ENCODE results near the gene SSBP3. TPM values are rescaled to one million over a fixed set of nuclear protein-coding genes. Genes with fewer than 3 reads are reported as not detected.

Gene SSBP3
- total RNA-seq, 1 experiment from 2014 or later: 15.0 TPM

DNA sequence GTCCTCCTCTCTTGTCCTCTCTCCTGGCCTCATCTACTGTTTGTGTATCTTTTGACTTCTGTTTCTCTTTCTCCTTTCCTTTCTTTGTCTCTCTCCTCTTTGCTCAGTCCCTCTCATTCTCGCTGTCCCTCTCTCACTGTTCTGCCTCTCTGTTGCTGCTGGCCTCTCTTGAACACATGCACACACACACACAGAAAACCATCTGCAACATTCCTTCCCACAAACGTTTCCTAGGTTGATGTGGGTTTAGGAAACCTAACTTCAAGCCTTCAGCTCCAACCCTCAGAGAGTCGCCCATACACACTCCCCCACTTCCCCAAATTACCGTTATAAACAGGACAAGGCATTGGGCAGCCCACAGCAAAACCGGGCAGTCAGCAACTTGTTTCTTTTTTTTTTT lies 10.9 kb upstream of the SSBP3 start:
- Histone ChIP-seq H3K9ac (ENCODE audit: low read length) (no peak overlapping the region), H3K27ac (ENCODE audit: low read length) (no peak overlapping the region), H3K27me3 (ENCODE audit: low read length) (no peaks in the 10 kb centered on the region), H3K36me3 (ENCODE audit: low read depth, low read length) (no peaks in the 10 kb centered on the region), H3K4me2 (ENCODE audit: low read length) (no peak overlapping the region), H3K4me3 (ENCODE audit: low read length) (no peak overlapping the region), H3K9me3 (ENCODE audit: low read length) (no peaks in the 10 kb centered on the region), H3K79me2 (ENCODE audit: low read length) (no peaks in the 10 kb centered on the region), H3K4me1 (ENCODE audit: insufficient read depth, low read length) (peaks cover 10% of the 10 kb centered on the region), H2AFZ (ENCODE audit: low read length) (no peak overlapping the region), H4K20me1 (ENCODE audit: low read length) (no peaks in the 10 kb centered on the region), H3K9me2 (replicated peaks; ENCODE audit: low read length) (no peaks in the 10 kb centered on the region), H3F3A (ENCODE audit: low read length, unreplicated experiment) (no peaks in the 10 kb centered on the region)
- POLR2A ChIA-PET (ENCODE audit: unreplicated experiment): no interaction called here
- intact Hi-C loops (cut with micrococcal nuclease): no loop called here
- BruUV-seq (replicated peaks): no TSS peak
- CTCF ChIA-PET: no interaction called here
- no peak for ATAC-seq
- no peak for DNase-seq
- TF ChIP-seq EZH2phosphoT487 (IDR thresholded peaks at IDR 0.05; ENCODE audit: borderline replicate concordance, low read length): no peak
- TF ChIP-seq CTCF (conservative IDR thresholded peaks at IDR 0.05; ENCODE audit: low read depth, low read length): no peak
- TF ChIP-seq EZH2 (IDR thresholded peaks at IDR 0.05; ENCODE audit: low read length, unreplicated experiment): no peak

DNA sequence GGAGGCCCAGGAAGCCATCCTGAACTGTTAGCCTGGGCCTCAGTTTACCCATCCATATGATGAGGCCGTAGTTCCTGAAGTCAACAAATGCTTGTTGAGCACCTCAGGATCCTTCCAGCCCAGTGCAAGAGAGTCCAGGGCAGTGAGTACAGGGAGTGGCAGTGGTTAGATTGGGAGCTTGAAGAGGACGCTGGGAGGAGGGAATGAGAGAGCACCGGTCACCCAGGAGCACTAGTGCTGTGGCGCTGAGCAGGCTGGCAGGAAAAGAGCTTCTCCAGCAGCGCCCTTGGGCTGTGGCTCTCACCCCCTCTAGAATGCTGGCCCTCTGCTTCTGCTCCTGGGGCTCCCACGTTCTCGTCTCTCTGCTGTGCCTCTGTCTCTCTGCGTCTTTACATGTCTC lies 10.2 kb upstream of the SSBP3 start:
- no peak for ATAC-seq
- Histone ChIP-seq H3K4me3 (ENCODE audit: low read length) (no peak overlapping the region), H3K27me3 (ENCODE audit: low read length) (no peaks in the 10 kb centered on the region), H4K20me1 (ENCODE audit: low read length) (no peaks in the 10 kb centered on the region), H3F3A (ENCODE audit: low read length, unreplicated experiment) (no peaks in the 10 kb centered on the region), H3K4me1 (ENCODE audit: insufficient read depth, low read length) (peaks cover 9% of the 10 kb centered on the region), H3K4me2 (ENCODE audit: low read length) (no peak overlapping the region), H3K27ac (ENCODE audit: low read length) (no peak overlapping the region), H2AFZ (ENCODE audit: low read length) (no peak overlapping the region), H3K79me2 (ENCODE audit: low read length) (no peaks in the 10 kb centered on the region), H3K9ac (ENCODE audit: low read length) (no peak overlapping the region), H3K9me3 (ENCODE audit: low read length) (no peaks in the 10 kb centered on the region), H3K36me3 (ENCODE audit: low read depth, low read length) (no peaks in the 10 kb centered on the region), H3K9me2 (replicated peaks; ENCODE audit: low read length) (no peaks in the 10 kb centered on the region)
- no peak for DNase-seq
- ChIA-PET POLR2A (ENCODE audit: unreplicated experiment) (interaction anchor here (0.6 kb wide), 1 partner anchor 18 kb away, joined by 5 read pairs; no protein-coding TSS in a partner anchor), CTCF (no interaction called here)
- TF ChIP-seq EZH2phosphoT487 (IDR thresholded peaks at IDR 0.05; ENCODE audit: borderline replicate concordance, low read length) (no peak), CTCF (conservative IDR thresholded peaks at IDR 0.05; ENCODE audit: low read depth, low read length) (no peak), EZH2 (IDR thresholded peaks at IDR 0.05; ENCODE audit: low read length, unreplicated experiment) (no peak)
- no TSS peak for BruUV-seq (replicated peaks)
- intact Hi-C loops (cut with micrococcal nuclease): no loop called here

GRCh38 chr1:54415991-54416390 lies 9.8 kb upstream of the SSBP3 start:
- DNase-seq (no peak), ATAC-seq (no peak)
- H3K27me3 ChIP-seq (ENCODE audit: low read length): no peaks in the 10 kb centered on the region
- ChIA-PET POLR2A (ENCODE audit: unreplicated experiment) (interaction anchor here (0.6 kb wide), 1 partner anchor 18 kb away, joined by 5 read pairs; no protein-coding TSS in a partner anchor), CTCF (no interaction called here)
- no peaks in the 10 kb centered on the region for H3K9me3 ChIP-seq (ENCODE audit: low read length)
- H3K27ac ChIP-seq (ENCODE audit: low read length): no peak overlapping the region
- intact Hi-C loops (cut with micrococcal nuclease): no loop called here
- no peak overlapping the region for H2AFZ ChIP-seq (ENCODE audit: low read length)
- no peaks in the 10 kb centered on the region for H4K20me1 ChIP-seq (ENCODE audit: low read length)
- H3F3A ChIP-seq (ENCODE audit: low read length, unreplicated experiment): no peaks in the 10 kb centered on the region
- H3K4me3 ChIP-seq (ENCODE audit: low read length): no peak overlapping the region
- TF ChIP-seq EZH2 (IDR thresholded peaks at IDR 0.05; ENCODE audit: low read length, unreplicated experiment): no peak
- no peak for TF ChIP-seq CTCF (conservative IDR thresholded peaks at IDR 0.05; ENCODE audit: low read depth, low read length)
- no peak overlapping the region for H3K9ac ChIP-seq (ENCODE audit: low read length)
- H3K36me3 ChIP-seq (ENCODE audit: low read depth, low read length): no peaks in the 10 kb centered on the region
- no peaks in the 10 kb centered on the region for H3K9me2 ChIP-seq (replicated peaks; ENCODE audit: low read length)
- no peaks in the 10 kb centered on the region for H3K79me2 ChIP-seq (ENCODE audit: low read length)
- peaks cover 5% of the 10 kb centered on the region for H3K4me1 ChIP-seq (ENCODE audit: insufficient read depth, low read length)
- no TSS peak for BruUV-seq (replicated peaks)
- no peak overlapping the region for H3K4me2 ChIP-seq (ENCODE audit: low read length)
